Measurements from ENCODE around the gene ITGA1. TPM values are rescaled to one million over a fixed set of nuclear protein-coding genes. Genes with fewer than 3 reads are reported as not detected.

ITGA1 gene
- total and polyA plus RNA-seq, 2 of the 8 experiments (the other 6 are each of a cell fraction or from before 2014, with no cell fraction given), result 2.3 to 9.0 TPM

- no peak for DNase-seq (ENCODE audit: low read depth in 1 of 2, low spot score in 2 of 2)
- Histone ChIP-seq H2BK20ac (ENCODE audit: low read length) (no peak overlapping the region), H3K79me2 (ENCODE audit: control insufficient read depth in 1 of 2, insufficient read depth in 2 of 2, low read length in 2 of 2) (no peaks in the 10 kb centered on the region), H3K14ac (ENCODE audit: insufficient read length) (no peak overlapping the region), H3K9me3 (ENCODE audit: insufficient read depth in 2 of 2, low read depth in 1 of 2, low read length in 1 of 2) (no peaks in the 10 kb centered on the region), H3K23me2 (ENCODE audit: low read depth, low read length) (peaks cover 7% of the 10 kb centered on the region; the same call in 1 of the 2 replicates), H4K91ac (replicated peaks; ENCODE audit: insufficient read length, low read length) (no peak overlapping the region), H4K5ac (ENCODE audit: insufficient read length, low read depth, low read length) (no peak overlapping the region), H3K23ac (ENCODE audit: insufficient read length) (no peak overlapping the region), H4K8ac (ENCODE audit: extremely low read depth, insufficient read depth, low read length) (no peak overlapping the region), H3K4me3 (ENCODE audit: extremely low read depth in 1 of 4, insufficient read depth in 2 of 4, low read depth in 3 of 4, low read length in 4 of 4) (no peak overlapping the region), H3K4ac (replicated peaks; ENCODE audit: insufficient read length, low read depth, low read length) (no peak overlapping the region), H3K56ac (replicated peaks; ENCODE audit: insufficient read length, low read depth, low read length) (no peak overlapping the region), H2AK5ac (ENCODE audit: low read depth, low read length) (no peak overlapping the region), H3K36me3 (ENCODE audit: control insufficient read depth in 2 of 4, insufficient read depth in 4 of 4, low read length in 3 of 4) (0 out of 8 replicates have a peak, but pooled peaks cover 0 to 3% (median 0%) of the 10 kb centered on the region in 4 experiments), H2AFZ (ENCODE audit: low read length) (no peak overlapping the region), H2BK120ac (replicated peaks; ENCODE audit: low read depth, low read length) (no peak overlapping the region), H2BK15ac (ENCODE audit: low read length) (no peak overlapping the region), H3K79me1 (ENCODE audit: low read depth, low read length) (no peaks in the 10 kb centered on the region), H3K4me2 (ENCODE audit: insufficient read depth in 1 of 2, low read depth in 2 of 2, low read length in 2 of 2) (no peak overlapping the region), H3K18ac (ENCODE audit: extremely low read depth, low read length) (no peak overlapping the region), H3K9ac (replicated peaks in 1 of 4; ENCODE audit: extremely low read depth in 1 of 4, low read depth in 3 of 4, low read length in 3 of 4) (no peak overlapping the region), H3K27ac (ENCODE audit: low read depth, low read length) (no peak overlapping the region), H4K20me1 (replicated peaks in 1 of 2; ENCODE audit: control insufficient read depth in 1 of 2, insufficient read depth in 2 of 2, low read length in 2 of 2) (no peaks in the 10 kb centered on the region), H2BK12ac (ENCODE audit: low read depth, low read length) (no peak overlapping the region), H2BK5ac (ENCODE audit: low read depth, low read length) (no peak overlapping the region), H3K4me1 (replicated peaks in 1 of 4; ENCODE audit: control insufficient read depth in 3 of 4, insufficient read depth in 4 of 4, low read length in 3 of 4) (no peaks in the 10 kb centered on the region), H3K27me3 (replicated peaks in 1 of 4; ENCODE audit: control insufficient read depth in 3 of 4, extremely low read depth in 1 of 4, insufficient read depth in 3 of 4, low read length in 3 of 4) (no peaks in the 10 kb centered on the region)
- CTCF ChIA-PET (ENCODE audit: partially characterized antibody), result interaction anchor here (1.1 kb wide), 1 partner anchor 8 kb away, joined by 3 read pairs; no protein-coding TSS in a partner anchor
- 100% methylated on average over 2 of the region's 2 CpGs; no CpG with 5 or more reads in 1 of the 2 experiments for WGBS, 2 experiments (ENCODE audit: extremely low coverage in 1 of 2, insufficient coverage in 1 of 2, insufficient read length in 1 of 2, insufficient replicate concordance in 2 of 2, low coverage in 1 of 2, low lambda C conversion rate in 2 of 2, missing lambda C conversion rate in 1 of 2)
- POLR2A ChIA-PET (ENCODE audit: partially characterized antibody), result interaction anchor here (1.2 kb wide), 1 partner anchor 16 kb away, joined by 3 read pairs; no protein-coding TSS in a partner anchor
- FAIRE-seq, result no peak
- TF ChIP-seq ZNF274 (IDR thresholded peaks at IDR 0.05; ENCODE audit: borderline replicate concordance, extremely low read depth, low read length) (no peak), KDM4A (IDR thresholded peaks at IDR 0.05; ENCODE audit: low read depth, low read length, severe bottlenecking) (no peak), POLR2AphosphoS5 (IDR thresholded peaks at IDR 0.05; ENCODE audit: low read depth, low read length) (no peak), ATF3 (IDR thresholded peaks at IDR 0.05; ENCODE audit: insufficient read depth, low read depth, low read length) (no peak), GABPA (IDR thresholded peaks at IDR 0.05; ENCODE audit: borderline replicate concordance, insufficient read depth, low read length) (no peak), ATF2 (IDR thresholded peaks at IDR 0.05; ENCODE audit: low read length) (no peak), RAD21 (IDR thresholded peaks at IDR 0.05 in 1 of 2, conservative IDR thresholded peaks at IDR 0.05 in 1 of 2; ENCODE audit: low read depth in 2 of 2, low read length in 2 of 2) (no peak), SUZ12 (IDR thresholded peaks at IDR 0.05; ENCODE audit: low read length) (no peak), SP4 (IDR thresholded peaks at IDR 0.05; ENCODE audit: low read length) (no peak)
These were observed 4.3 kb upstream of the ITGA1 start for GRCh38 chr5:52783226-52783959.
